Neural cell (in vitro differentiated cells): ENCODE results near the gene SRPX. TPM values are rescaled to one million over a fixed set of nuclear protein-coding genes. Genes with fewer than 3 reads are reported as not detected.

Source experiments
- H2AFZ ChIP-seq: fragments of 200-600, 300-800 bp; sonication (generic), shearing (Covaris generic); 2 replicates; pipeline ENCODE4 v1.6.0; 2014; ENCODE audit warnings: low read depth, mild to moderate bottlenecking, antibody characterized with exemption, low read length, moderate library complexity
- H3F3A ChIP-seq: fragments of 200-600 bp; shearing (Covaris generic); 2 replicates; pipeline ENCODE4 v1.6.1; 2016; ENCODE audit warnings: mild to moderate bottlenecking, moderate library complexity, mixed read lengths, antibody characterized with exemption, low read length; ENCODE audit not compliant: insufficient read depth, poor library complexity, severe bottlenecking
- H3K27ac ChIP-seq: fragments of 200-600, 300-800 bp; sonication (generic), shearing (Covaris generic); 2 replicates; pipeline ENCODE4 v1.5.1; 2014; ENCODE audit warnings: mild to moderate bottlenecking, low read length, moderate library complexity
- H3K27me3 ChIP-seq: fragments of 300-800, 200-600 bp; sonication (generic), shearing (Covaris generic); 2 replicates; pipeline ENCODE4 v1.6.0; 2014; ENCODE audit warnings: mild to moderate bottlenecking, low read depth, low read length, moderate library complexity; ENCODE audit not compliant: insufficient read depth
- H3K36me3 ChIP-seq: fragments of 300-800, 200-600 bp; sonication (generic), shearing (Covaris generic); 2 replicates; pipeline ENCODE4 v1.5.1; 2014; ENCODE audit warnings: mild to moderate bottlenecking, antibody characterized with exemption, low read length, moderate library complexity; ENCODE audit not compliant: insufficient read depth
- H3K4me2 ChIP-seq: fragments of 300-800, 200-600 bp; sonication (generic), shearing (Covaris generic); 2 replicates; pipeline ENCODE4 v1.6.0; 2014; ENCODE audit warnings: mild to moderate bottlenecking, low read length
- H3K4me3 ChIP-seq: fragments of 300-800, 200-600 bp; sonication (generic), shearing (Covaris generic); 2 replicates; pipeline ENCODE4 v1.5.1; 2014; ENCODE audit warnings: mild to moderate bottlenecking, low read length, moderate library complexity
- H3K79me2 ChIP-seq: fragments of 200-600 bp; shearing (Covaris generic); replicated peaks from 2 replicates; pipeline ENCODE4 v1.6.0; 2014; ENCODE audit warnings: mild to moderate bottlenecking, low read length, moderate library complexity; ENCODE audit not compliant: insufficient read depth
- H3K9ac ChIP-seq: fragments of 300-800, 200-600 bp; sonication (generic), shearing (Covaris generic); 2 replicates; pipeline ENCODE4 v1.6.1; 2016; ENCODE audit warnings: mild to moderate bottlenecking, low read length, mixed read lengths
- H3K9me2 ChIP-seq: fragments of 200-600 bp; shearing (Covaris generic); 2 replicates; pipeline ENCODE4 v1.6.1; 2016; ENCODE audit warnings: mild to moderate bottlenecking, low read length, mixed read lengths; ENCODE audit not compliant: insufficient read depth
- H3K9me3 ChIP-seq: fragments of 200-600, 300-800 bp; sonication (generic), shearing (Covaris generic); 2 replicates; pipeline ENCODE4 v1.6.1; 2016; ENCODE audit warnings: mild to moderate bottlenecking, mixed run types, low read length, moderate library complexity, mixed read lengths
- H4K20me1 ChIP-seq: fragments of 200-600 bp; shearing (Covaris generic); 2 replicates; pipeline ENCODE4 v1.6.1; 2016; ENCODE audit warnings: mild to moderate bottlenecking, mixed run types; ENCODE audit not compliant: insufficient read depth
- EP300 ChIP-seq: fragments of 450-650 bp; conservative IDR thresholded peaks from 2 replicates; pipeline ENCODE4 v1.6.1; 2014; ENCODE audit warnings: antibody characterized with exemption, mild to moderate bottlenecking, moderate library complexity; ENCODE audit not compliant: poor library complexity, severe bottlenecking
- EZH2 ChIP-seq: fragments of 200-600, 300-800 bp; shearing (Covaris generic), sonication (generic); IDR thresholded peaks from 2 replicates; pipeline ENCODE4 v1.6.1; 2014; ENCODE audit warnings: antibody characterized with exemption, low read length, borderline replicate concordance, mild to moderate bottlenecking; ENCODE audit not compliant: insufficient read depth, poor library complexity, severe bottlenecking
- MXI1 ChIP-seq: fragments of 450-650 bp; conservative IDR thresholded peaks from 2 replicates; pipeline ENCODE4 v1.6.1; 2014; ENCODE audit warnings: antibody characterized with exemption, mild to moderate bottlenecking; ENCODE audit not compliant: poor library complexity, severe bottlenecking
- POLR2AphosphoS5 ChIP-seq: IDR thresholded peaks from 2 replicates; pipeline ENCODE4 v1.6.1; 2012
- RAD21 ChIP-seq: fragments of 450-650 bp; conservative IDR thresholded peaks from 2 replicates; pipeline ENCODE4 v1.6.1; 2014; ENCODE audit warnings: antibody characterized with exemption, mild to moderate bottlenecking, moderate library complexity
- SMC3 ChIP-seq: fragments of 450-650 bp; conservative IDR thresholded peaks from 2 replicates; pipeline ENCODE4 v1.6.1; 2014; ENCODE audit warnings: antibody characterized with exemption, mild to moderate bottlenecking, moderate library complexity; ENCODE audit not compliant: poor library complexity
- TAF1 ChIP-seq: IDR thresholded peaks from 2 replicates; pipeline ENCODE4 v1.6.1; 2012; ENCODE audit warnings: low read depth
- polyA plus RNA-seq: library from polyadenylated mRNA; depleted of rRNA; stranded (reverse); fragments of >200 nt; gene quantifications from 2 replicates; pipeline ENCODE4 v1.2.3, GENCODE V29; 2014
- TF ChIP-seq, protein P1 (sequence below): IDR thresholded peaks from 2 replicates; pipeline ENCODE4 v1.6.1; 2012; ENCODE audit warnings: borderline replicate concordance
- TF ChIP-seq, protein P2 (sequence below): fragments of 450-650 bp; IDR thresholded peaks from 2 replicates; pipeline ENCODE4 v1.5.1; 2014; ENCODE audit warnings: antibody characterized with exemption, mild to moderate bottlenecking, moderate library complexity; ENCODE audit not compliant: poor library complexity, severe bottlenecking

SRPX gene
- polyA plus RNA-seq, 1 donor from 2014 or later, result 0.52 TPM

DNA sequence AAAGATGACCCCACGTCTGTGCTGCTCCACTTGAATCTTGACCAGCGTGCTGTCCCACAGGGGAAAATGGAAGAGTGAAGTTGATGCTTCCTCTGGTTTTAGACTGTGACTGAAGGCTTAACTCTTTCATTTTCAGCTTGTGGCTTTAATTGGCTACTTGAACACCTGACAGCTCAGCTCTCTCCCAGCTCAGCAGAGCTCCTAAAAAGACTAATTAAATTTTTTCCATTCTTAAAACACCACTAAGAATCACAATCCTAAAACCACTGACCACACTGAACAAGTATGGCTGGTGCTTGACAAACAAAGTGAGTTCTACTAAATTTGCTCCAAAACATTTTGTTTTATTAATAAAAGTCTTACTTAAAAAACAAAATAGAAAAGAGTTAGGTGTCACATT is 71.7 kb downstream of the SRPX start:
- TF ChIP-seq, protein P1, sequence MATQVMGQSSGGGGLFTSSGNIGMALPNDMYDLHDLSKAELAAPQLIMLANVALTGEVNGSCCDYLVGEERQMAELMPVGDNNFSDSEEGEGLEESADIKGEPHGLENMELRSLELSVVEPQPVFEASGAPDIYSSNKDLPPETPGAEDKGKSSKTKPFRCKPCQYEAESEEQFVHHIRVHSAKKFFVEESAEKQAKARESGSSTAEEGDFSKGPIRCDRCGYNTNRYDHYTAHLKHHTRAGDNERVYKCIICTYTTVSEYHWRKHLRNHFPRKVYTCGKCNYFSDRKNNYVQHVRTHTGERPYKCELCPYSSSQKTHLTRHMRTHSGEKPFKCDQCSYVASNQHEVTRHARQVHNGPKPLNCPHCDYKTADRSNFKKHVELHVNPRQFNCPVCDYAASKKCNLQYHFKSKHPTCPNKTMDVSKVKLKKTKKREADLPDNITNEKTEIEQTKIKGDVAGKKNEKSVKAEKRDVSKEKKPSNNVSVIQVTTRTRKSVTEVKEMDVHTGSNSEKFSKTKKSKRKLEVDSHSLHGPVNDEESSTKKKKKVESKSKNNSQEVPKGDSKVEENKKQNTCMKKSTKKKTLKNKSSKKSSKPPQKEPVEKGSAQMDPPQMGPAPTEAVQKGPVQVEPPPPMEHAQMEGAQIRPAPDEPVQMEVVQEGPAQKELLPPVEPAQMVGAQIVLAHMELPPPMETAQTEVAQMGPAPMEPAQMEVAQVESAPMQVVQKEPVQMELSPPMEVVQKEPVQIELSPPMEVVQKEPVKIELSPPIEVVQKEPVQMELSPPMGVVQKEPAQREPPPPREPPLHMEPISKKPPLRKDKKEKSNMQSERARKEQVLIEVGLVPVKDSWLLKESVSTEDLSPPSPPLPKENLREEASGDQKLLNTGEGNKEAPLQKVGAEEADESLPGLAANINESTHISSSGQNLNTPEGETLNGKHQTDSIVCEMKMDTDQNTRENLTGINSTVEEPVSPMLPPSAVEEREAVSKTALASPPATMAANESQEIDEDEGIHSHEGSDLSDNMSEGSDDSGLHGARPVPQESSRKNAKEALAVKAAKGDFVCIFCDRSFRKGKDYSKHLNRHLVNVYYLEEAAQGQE, result no peak
- TF ChIP-seq MXI1 (no peak), TAF1 (no peak), SMC3 (no peak), POLR2AphosphoS5 (no peak), RAD21 (no peak), EZH2 (no peak), EP300 (no peak)
- TF ChIP-seq, protein P2, sequence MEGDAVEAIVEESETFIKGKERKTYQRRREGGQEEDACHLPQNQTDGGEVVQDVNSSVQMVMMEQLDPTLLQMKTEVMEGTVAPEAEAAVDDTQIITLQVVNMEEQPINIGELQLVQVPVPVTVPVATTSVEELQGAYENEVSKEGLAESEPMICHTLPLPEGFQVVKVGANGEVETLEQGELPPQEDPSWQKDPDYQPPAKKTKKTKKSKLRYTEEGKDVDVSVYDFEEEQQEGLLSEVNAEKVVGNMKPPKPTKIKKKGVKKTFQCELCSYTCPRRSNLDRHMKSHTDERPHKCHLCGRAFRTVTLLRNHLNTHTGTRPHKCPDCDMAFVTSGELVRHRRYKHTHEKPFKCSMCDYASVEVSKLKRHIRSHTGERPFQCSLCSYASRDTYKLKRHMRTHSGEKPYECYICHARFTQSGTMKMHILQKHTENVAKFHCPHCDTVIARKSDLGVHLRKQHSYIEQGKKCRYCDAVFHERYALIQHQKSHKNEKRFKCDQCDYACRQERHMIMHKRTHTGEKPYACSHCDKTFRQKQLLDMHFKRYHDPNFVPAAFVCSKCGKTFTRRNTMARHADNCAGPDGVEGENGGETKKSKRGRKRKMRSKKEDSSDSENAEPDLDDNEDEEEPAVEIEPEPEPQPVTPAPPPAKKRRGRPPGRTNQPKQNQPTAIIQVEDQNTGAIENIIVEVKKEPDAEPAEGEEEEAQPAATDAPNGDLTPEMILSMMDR, result no peak

DNA sequence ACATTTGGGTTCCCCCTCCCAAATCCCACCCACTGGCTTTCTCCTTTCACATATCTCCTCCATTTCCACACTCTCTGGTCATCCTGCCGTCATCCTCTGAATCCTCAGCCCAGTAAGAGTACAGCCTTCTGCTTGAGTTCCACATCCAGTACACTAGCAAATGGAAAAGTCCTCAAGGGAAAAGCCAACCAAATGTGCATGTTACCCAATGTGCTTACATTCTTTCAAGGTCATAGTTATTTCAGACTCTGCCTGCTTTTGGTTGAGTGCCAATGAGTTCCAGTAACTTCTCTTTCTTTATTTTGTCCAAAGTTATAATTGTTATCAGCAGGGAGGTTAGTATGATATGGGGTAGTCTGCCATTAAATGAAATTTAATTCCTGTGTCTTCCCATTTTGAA is 78.1 kb downstream of the SRPX start:
- H2AFZ ChIP-seq, result no peak overlapping the region
- H3K79me2 ChIP-seq, result no peaks in the 10 kb centered on the region
- no peak overlapping the region for H3K4me3 ChIP-seq
- H3K9ac ChIP-seq, result no peak overlapping the region
- TF ChIP-seq TAF1 (no peak), EP300 (no peak), POLR2AphosphoS5 (no peak), RAD21 (no peak), EZH2 (no peak), MXI1 (no peak), SMC3 (no peak)
- TF ChIP-seq, protein P2, result no peak
- TF ChIP-seq, protein P1, result no peak
- H3K9me2 ChIP-seq, result no peaks in the 10 kb centered on the region
- H3K36me3 ChIP-seq, result no peaks in the 10 kb centered on the region
- no peaks in the 10 kb centered on the region for H3F3A ChIP-seq
- no peak overlapping the region for H3K4me2 ChIP-seq
- H3K27ac ChIP-seq, result no peak overlapping the region
- H4K20me1 ChIP-seq, result no peaks in the 10 kb centered on the region
- no peaks in the 10 kb centered on the region for H3K27me3 ChIP-seq
- H3K9me3 ChIP-seq, result no peaks in the 10 kb centered on the region

More for the DNA sequence above, 71.7 kb downstream of the SRPX start:
- no peak overlapping the region for H2AFZ ChIP-seq
- H3K4me3 ChIP-seq, result no peak overlapping the region
- no peaks in the 10 kb centered on the region for H3K79me2 ChIP-seq
- no peaks in the 10 kb centered on the region for H3K27me3 ChIP-seq
- H3K27ac ChIP-seq, result no peak overlapping the region
- no peaks in the 10 kb centered on the region for H3K9me3 ChIP-seq
- no peaks in the 10 kb centered on the region for H4K20me1 ChIP-seq
- no peaks in the 10 kb centered on the region for H3K9me2 ChIP-seq
- H3F3A ChIP-seq, result no peaks in the 10 kb centered on the region
- H3K9ac ChIP-seq, result no peak overlapping the region
- H3K4me2 ChIP-seq, result no peak overlapping the region
- H3K36me3 ChIP-seq, result no peaks in the 10 kb centered on the region
